Neural cell (in vitro differentiated cells): Measurements from ENCODE around the gene AIFM2.

Source experiments
- EP300 ChIP-seq: fragments of 450-650 bp; conservative IDR thresholded peaks from 2 replicates; pipeline ENCODE4 v1.6.1; 2014; ENCODE audit warnings: antibody characterized with exemption, mild to moderate bottlenecking, moderate library complexity; ENCODE audit not compliant: poor library complexity, severe bottlenecking
- EZH2 ChIP-seq: fragments of 200-600, 300-800 bp; shearing (Covaris generic), sonication (generic); IDR thresholded peaks from 2 replicates; pipeline ENCODE4 v1.6.1; 2014; ENCODE audit warnings: antibody characterized with exemption, low read length, borderline replicate concordance, mild to moderate bottlenecking; ENCODE audit not compliant: insufficient read depth, poor library complexity, severe bottlenecking
- POLR2AphosphoS5 ChIP-seq: IDR thresholded peaks from 2 replicates; pipeline ENCODE4 v1.6.1; 2012
- RAD21 ChIP-seq: fragments of 450-650 bp; conservative IDR thresholded peaks from 2 replicates; pipeline ENCODE4 v1.6.1; 2014; ENCODE audit warnings: antibody characterized with exemption, mild to moderate bottlenecking, moderate library complexity
- TAF1 ChIP-seq: IDR thresholded peaks from 2 replicates; pipeline ENCODE4 v1.6.1; 2012; ENCODE audit warnings: low read depth
- TF ChIP-seq, protein P1 (sequence below): fragments of 450-650 bp; IDR thresholded peaks from 2 replicates; pipeline ENCODE4 v1.5.1; 2014; ENCODE audit warnings: antibody characterized with exemption, mild to moderate bottlenecking, moderate library complexity; ENCODE audit not compliant: poor library complexity, severe bottlenecking
- TF ChIP-seq, protein P2 (sequence below): IDR thresholded peaks from 2 replicates; pipeline ENCODE4 v1.6.1; 2012; ENCODE audit warnings: borderline replicate concordance

DNA sequence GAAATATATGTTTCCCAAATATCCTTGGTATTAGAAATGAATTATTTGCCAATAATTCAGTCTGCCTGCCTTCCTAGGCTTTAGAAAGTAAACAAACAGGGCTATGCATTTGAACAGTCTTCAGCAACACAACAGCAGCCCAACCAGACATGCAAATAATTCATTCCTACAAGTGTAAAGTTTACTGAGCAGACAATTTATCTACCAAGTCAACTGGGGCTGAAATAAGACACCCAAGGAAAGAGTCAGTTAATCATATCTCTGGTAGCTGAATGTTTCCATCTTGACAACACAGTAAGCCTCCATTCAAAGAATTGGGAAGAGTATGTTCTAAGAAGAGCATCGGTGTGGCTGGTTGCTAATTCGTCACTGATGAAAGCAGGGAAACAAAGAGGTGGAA lies 38.4 kb downstream of the AIFM2 start:
- TF ChIP-seq, protein P1, sequence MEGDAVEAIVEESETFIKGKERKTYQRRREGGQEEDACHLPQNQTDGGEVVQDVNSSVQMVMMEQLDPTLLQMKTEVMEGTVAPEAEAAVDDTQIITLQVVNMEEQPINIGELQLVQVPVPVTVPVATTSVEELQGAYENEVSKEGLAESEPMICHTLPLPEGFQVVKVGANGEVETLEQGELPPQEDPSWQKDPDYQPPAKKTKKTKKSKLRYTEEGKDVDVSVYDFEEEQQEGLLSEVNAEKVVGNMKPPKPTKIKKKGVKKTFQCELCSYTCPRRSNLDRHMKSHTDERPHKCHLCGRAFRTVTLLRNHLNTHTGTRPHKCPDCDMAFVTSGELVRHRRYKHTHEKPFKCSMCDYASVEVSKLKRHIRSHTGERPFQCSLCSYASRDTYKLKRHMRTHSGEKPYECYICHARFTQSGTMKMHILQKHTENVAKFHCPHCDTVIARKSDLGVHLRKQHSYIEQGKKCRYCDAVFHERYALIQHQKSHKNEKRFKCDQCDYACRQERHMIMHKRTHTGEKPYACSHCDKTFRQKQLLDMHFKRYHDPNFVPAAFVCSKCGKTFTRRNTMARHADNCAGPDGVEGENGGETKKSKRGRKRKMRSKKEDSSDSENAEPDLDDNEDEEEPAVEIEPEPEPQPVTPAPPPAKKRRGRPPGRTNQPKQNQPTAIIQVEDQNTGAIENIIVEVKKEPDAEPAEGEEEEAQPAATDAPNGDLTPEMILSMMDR = no peak
- TF ChIP-seq EP300 (no peak), RAD21 (no peak), EZH2 (no peak), TAF1 (no peak), POLR2AphosphoS5 (no peak)
- TF ChIP-seq, protein P2, sequence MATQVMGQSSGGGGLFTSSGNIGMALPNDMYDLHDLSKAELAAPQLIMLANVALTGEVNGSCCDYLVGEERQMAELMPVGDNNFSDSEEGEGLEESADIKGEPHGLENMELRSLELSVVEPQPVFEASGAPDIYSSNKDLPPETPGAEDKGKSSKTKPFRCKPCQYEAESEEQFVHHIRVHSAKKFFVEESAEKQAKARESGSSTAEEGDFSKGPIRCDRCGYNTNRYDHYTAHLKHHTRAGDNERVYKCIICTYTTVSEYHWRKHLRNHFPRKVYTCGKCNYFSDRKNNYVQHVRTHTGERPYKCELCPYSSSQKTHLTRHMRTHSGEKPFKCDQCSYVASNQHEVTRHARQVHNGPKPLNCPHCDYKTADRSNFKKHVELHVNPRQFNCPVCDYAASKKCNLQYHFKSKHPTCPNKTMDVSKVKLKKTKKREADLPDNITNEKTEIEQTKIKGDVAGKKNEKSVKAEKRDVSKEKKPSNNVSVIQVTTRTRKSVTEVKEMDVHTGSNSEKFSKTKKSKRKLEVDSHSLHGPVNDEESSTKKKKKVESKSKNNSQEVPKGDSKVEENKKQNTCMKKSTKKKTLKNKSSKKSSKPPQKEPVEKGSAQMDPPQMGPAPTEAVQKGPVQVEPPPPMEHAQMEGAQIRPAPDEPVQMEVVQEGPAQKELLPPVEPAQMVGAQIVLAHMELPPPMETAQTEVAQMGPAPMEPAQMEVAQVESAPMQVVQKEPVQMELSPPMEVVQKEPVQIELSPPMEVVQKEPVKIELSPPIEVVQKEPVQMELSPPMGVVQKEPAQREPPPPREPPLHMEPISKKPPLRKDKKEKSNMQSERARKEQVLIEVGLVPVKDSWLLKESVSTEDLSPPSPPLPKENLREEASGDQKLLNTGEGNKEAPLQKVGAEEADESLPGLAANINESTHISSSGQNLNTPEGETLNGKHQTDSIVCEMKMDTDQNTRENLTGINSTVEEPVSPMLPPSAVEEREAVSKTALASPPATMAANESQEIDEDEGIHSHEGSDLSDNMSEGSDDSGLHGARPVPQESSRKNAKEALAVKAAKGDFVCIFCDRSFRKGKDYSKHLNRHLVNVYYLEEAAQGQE = no peak
